Measurements from ENCODE around the gene UBE2I. TPM values are rescaled to one million over a fixed set of nuclear protein-coding genes. Genes with fewer than 3 reads are reported as not detected.

UBE2I gene
- polyA plus RNA-seq, 2 of the 4 experiments (the other 2 are of a cell fraction): 170 to 208 TPM

DNA sequence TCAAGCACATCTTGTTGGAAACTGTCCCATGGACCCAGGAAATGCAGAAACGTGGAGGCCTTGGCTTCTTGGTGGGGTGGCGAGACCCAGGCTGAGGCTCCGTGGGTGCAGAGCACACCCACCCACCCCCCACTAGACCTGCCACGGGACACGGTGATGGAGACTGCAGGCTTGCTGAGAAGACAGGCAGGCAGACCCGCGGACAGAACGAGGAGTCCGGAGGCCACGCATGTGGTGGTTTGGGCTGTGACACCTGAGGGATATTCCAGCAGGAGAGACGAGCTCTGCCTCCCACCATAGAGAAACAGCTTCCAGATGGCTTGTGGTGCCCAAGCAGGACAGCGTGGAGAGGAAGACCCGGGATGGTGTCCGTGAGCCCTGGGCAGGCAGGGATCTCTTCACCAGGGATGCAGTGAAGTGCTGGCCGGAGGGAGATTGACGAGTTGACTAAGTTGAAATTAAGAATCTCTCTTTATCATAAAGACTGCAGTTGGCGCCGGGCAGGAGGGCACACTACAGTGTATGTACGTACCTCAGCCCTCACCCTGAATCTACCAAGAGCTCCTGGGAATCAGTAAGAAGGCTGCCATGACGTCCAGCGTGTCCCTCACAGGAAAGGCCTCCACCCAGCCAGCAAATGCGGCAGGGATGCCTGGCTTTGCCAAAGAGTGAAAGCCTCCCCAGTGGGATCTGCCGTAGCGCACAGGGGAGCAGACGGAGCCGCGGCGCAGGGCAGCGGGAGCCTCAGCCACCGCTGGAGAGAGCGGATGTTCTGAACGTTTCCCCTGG, 8.2 kb downstream of the UBE2I start (continued):
- TF ChIP-seq CHD4 (IDR thresholded peaks at IDR 0.05; ENCODE audit: borderline replicate concordance): no peak

DNA sequence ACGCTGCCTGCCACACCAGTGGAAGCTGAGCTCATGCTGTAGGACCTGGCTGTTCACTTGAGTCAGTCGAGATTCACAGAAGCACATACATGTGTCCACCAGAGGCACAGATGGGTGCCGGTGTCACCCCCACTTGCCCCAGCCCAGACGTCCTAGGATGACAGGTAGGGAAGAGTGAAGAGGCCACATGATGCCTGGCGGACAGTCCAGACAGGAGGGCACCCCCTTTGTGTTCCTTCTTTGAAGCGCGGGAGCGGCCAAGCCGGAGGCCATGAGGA, 8.8 kb downstream of the UBE2I start:
- FAIRE-seq (no peak), DNase-seq (ENCODE audit: low read depth in 1 of 2, low spot score in 1 of 2) (no peak), ATAC-seq (no peak)
- CTCF ChIA-PET: interaction anchor here (0.9 to 3.0 kb wide), 3 partner anchors 12 to 19 kb away, joined by 4 to 17 read pairs (median 6); no protein-coding TSS in a partner anchor
- no peaks in the 10 kb centered on the region for H3K4me1 ChIP-seq
- H3K27ac ChIP-seq: no peak overlapping the region
- H3K4me3 ChIP-seq: no peak overlapping the region
- no peak overlapping the region for H3K4me2 ChIP-seq
- POLR2A ChIA-PET: no interaction called here
- TF ChIP-seq MYC (IDR thresholded peaks at IDR 0.05; ENCODE audit: borderline replicate concordance, low read length) (no peak), FOSB (CRISPR knock-in tag; IDR thresholded peaks at IDR 0.05) (no peak), RFX5 (IDR thresholded peaks at IDR 0.05) (no peak), POLR2AphosphoS2 (conservative IDR thresholded peaks at IDR 0.05; ENCODE audit: low read length) (no peak), SREBF2 (IDR thresholded peaks at IDR 0.05) (no peak), FOXS1 (CRISPR knock-in tag; IDR thresholded peaks at IDR 0.05) (no peak), PHF8 (IDR thresholded peaks at IDR 0.05; ENCODE audit: borderline replicate concordance, low read depth) (no peak), HDAC2 (IDR thresholded peaks at IDR 0.05) (no peak), SMC3 (IDR thresholded peaks at IDR 0.05) (no peak), ZNF302 (CRISPR knock-in tag; IDR thresholded peaks at IDR 0.05) (no peak), GATA3 (IDR thresholded peaks at IDR 0.05; ENCODE audit: borderline replicate concordance) (no peak), EHMT2 (IDR thresholded peaks at IDR 0.05; ENCODE audit: low read depth) (no peak)
- TF ChIP-seq, protein P1, sequence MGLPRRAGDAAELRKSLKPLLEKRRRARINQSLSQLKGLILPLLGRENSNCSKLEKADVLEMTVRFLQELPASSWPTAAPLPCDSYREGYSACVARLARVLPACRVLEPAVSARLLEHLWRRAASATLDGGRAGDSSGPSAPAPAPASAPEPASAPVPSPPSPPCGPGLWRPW (IDR thresholded peaks at IDR 0.05): no peak
- TF ChIP-seq, protein P2, sequence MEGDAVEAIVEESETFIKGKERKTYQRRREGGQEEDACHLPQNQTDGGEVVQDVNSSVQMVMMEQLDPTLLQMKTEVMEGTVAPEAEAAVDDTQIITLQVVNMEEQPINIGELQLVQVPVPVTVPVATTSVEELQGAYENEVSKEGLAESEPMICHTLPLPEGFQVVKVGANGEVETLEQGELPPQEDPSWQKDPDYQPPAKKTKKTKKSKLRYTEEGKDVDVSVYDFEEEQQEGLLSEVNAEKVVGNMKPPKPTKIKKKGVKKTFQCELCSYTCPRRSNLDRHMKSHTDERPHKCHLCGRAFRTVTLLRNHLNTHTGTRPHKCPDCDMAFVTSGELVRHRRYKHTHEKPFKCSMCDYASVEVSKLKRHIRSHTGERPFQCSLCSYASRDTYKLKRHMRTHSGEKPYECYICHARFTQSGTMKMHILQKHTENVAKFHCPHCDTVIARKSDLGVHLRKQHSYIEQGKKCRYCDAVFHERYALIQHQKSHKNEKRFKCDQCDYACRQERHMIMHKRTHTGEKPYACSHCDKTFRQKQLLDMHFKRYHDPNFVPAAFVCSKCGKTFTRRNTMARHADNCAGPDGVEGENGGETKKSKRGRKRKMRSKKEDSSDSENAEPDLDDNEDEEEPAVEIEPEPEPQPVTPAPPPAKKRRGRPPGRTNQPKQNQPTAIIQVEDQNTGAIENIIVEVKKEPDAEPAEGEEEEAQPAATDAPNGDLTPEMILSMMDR (IDR thresholded peaks at IDR 0.05): no peak
- TF ChIP-seq, protein P3, sequence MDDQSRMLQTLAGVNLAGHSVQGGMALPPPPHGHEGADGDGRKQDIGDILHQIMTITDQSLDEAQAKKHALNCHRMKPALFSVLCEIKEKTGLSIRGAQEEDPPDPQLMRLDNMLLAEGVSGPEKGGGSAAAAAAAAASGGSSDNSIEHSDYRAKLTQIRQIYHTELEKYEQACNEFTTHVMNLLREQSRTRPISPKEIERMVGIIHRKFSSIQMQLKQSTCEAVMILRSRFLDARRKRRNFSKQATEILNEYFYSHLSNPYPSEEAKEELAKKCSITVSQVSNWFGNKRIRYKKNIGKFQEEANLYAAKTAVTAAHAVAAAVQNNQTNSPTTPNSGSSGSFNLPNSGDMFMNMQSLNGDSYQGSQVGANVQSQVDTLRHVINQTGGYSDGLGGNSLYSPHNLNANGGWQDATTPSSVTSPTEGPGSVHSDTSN (IDR thresholded peaks at IDR 0.05): no peak
- TF ChIP-seq, protein P4, sequence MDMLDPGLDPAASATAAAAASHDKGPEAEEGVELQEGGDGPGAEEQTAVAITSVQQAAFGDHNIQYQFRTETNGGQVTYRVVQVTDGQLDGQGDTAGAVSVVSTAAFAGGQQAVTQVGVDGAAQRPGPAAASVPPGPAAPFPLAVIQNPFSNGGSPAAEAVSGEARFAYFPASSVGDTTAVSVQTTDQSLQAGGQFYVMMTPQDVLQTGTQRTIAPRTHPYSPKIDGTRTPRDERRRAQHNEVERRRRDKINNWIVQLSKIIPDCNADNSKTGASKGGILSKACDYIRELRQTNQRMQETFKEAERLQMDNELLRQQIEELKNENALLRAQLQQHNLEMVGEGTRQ (IDR thresholded peaks at IDR 0.05): no peak
- TF ChIP-seq, protein P5, sequence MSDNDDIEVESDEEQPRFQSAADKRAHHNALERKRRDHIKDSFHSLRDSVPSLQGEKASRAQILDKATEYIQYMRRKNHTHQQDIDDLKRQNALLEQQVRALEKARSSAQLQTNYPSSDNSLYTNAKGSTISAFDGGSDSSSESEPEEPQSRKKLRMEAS (IDR thresholded peaks at IDR 0.05): no peak
- TF ChIP-seq, protein P6, sequence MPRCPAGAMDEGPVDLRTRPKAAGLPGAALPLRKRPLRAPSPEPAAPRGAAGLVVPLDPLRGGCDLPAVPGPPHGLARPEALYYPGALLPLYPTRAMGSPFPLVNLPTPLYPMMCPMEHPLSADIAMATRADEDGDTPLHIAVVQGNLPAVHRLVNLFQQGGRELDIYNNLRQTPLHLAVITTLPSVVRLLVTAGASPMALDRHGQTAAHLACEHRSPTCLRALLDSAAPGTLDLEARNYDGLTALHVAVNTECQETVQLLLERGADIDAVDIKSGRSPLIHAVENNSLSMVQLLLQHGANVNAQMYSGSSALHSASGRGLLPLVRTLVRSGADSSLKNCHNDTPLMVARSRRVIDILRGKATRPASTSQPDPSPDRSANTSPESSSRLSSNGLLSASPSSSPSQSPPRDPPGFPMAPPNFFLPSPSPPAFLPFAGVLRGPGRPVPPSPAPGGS (IDR thresholded peaks at IDR 0.05): no peak
- WGBS (ENCODE audit: missing lambda C conversion rate): 87% methylated on average over 9 of the region's 9 CpGs
- H3K9me3 ChIP-seq: no peaks in the 10 kb centered on the region

DNA sequence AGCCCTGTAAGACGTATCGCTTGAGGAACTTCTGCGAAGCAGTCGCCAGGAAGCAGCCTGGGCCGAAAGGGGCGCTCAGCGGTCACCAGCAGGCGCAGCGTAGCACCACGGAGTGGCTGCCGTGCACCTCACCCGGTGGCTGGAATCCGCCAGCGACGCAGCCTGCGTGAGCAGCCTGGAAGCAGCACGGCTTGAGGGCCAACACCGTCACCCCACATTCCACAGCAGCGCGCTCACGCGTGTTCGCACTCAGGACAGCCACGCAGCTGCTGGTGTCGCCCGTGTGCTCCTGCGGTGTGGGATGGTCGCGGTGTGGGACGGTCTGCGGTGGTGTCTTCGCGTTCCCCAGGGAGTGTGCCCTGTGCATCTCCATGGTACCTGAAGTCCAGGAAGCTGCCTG, 9.6 kb downstream of the UBE2I start:
- H3K4me3 ChIP-seq: no peak overlapping the region
- 95% methylated on average over 33 of the region's 33 CpGs for WGBS (ENCODE audit: missing lambda C conversion rate)
- no peaks in the 10 kb centered on the region for H3K4me1 ChIP-seq
- FAIRE-seq (no peak), ATAC-seq (peak in 1 of 2 experiments; percentile 12; a peak in 2 of 6 replicates), DNase-seq (ENCODE audit: low read depth in 1 of 2, low spot score in 1 of 2) (no peak)
- TF ChIP-seq CHD4 (IDR thresholded peaks at IDR 0.05; ENCODE audit: borderline replicate concordance) (no peak), CHD2 (IDR thresholded peaks at IDR 0.05; ENCODE audit: low read length, partially characterized antibody) (no peak), GATA3 (IDR thresholded peaks at IDR 0.05; ENCODE audit: borderline replicate concordance) (no peak), EP300 (IDR thresholded peaks at IDR 0.05) (no peak), POLR2AphosphoS2 (conservative IDR thresholded peaks at IDR 0.05; ENCODE audit: low read length) (peak; percentile 63; the same call in 1 of the 2 replicates)
- TF ChIP-seq, protein P7, sequence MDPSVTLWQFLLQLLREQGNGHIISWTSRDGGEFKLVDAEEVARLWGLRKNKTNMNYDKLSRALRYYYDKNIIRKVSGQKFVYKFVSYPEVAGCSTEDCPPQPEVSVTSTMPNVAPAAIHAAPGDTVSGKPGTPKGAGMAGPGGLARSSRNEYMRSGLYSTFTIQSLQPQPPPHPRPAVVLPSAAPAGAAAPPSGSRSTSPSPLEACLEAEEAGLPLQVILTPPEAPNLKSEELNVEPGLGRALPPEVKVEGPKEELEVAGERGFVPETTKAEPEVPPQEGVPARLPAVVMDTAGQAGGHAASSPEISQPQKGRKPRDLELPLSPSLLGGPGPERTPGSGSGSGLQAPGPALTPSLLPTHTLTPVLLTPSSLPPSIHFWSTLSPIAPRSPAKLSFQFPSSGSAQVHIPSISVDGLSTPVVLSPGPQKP (IDR thresholded peaks at IDR 0.05; ENCODE audit: low read depth, low read length): no peak
- H3K4me2 ChIP-seq: no peak overlapping the region
- no peak overlapping the region for H3K27ac ChIP-seq
- CTCF ChIA-PET: interaction anchor here (0.8 to 0.9 kb wide), 2 partner anchors 18 to 19 kb away, joined by 3 read pairs; no protein-coding TSS in a partner anchor
- no peaks in the 10 kb centered on the region for H3K9me3 ChIP-seq
- POLR2A ChIA-PET: no interaction called here
